HG03066 (cell line): ENCODE data around the gene P2RX6.
A peak's percentile ranks its signal among the peaks of the same experiment; 100 is the strongest.

Experiments
- ATAC-seq: cut with Tn5 transposase; IDR thresholded peaks from one replicate; pipeline ENCODE4 v1.9.1; 2021; ENCODE audit warnings: low read depth; ENCODE audit not compliant: unreplicated experiment

The P2RX6 gene

GRCh38 chr22:20979243-20979809 is 35.6 kb upstream of the P2RX6 start:
- no peak for ATAC-seq

- no peak for ATAC-seq
These were observed 35.0 kb upstream of the P2RX6 start for GRCh38 chr22:20979940-20980453.

- ATAC-seq: no peak
These were observed 34.4 kb upstream of the P2RX6 start for GRCh38 chr22:20980523-20980922.

- ATAC-seq: no peak
These were observed 33.8 kb upstream of the P2RX6 start for GRCh38 chr22:20980938-20981722.

GRCh38 chr22:20981787-20982562 is 33.0 kb upstream of the P2RX6 start, which contains the start of gene LZTR1:
LZTR1 (plus strand) TSS chr22:20982297; CDS start chr22:20982372, 75 bp downstream.
- peak; percentile 65 for ATAC-seq

- ATAC-seq: no peak
These were observed 32.4 kb upstream of the P2RX6 start for GRCh38 chr22:20982563-20982882.

GRCh38 chr22:20983081-20983771 is 31.7 kb upstream of the P2RX6 start:
- ATAC-seq: no peak

GRCh38 chr22:20985720-20986119 is 29.2 kb upstream of the P2RX6 start:
- ATAC-seq: no peak

- ATAC-seq: no peak
These were observed 28.6 kb upstream of the P2RX6 start for GRCh38 chr22:20986365-20986764.

GRCh38 chr22:20987375-20987774 is 27.6 kb upstream of the P2RX6 start:
- no peak for ATAC-seq

- ATAC-seq: no peak
These were observed 26.2 kb upstream of the P2RX6 start for GRCh38 chr22:20988573-20989322.

GRCh38 chr22:20989323-20990138 is 25.4 kb upstream of the P2RX6 start:
- ATAC-seq: no peak

GRCh38 chr22:20990184-20991180 is 24.5 kb upstream of the P2RX6 start:
- no peak for ATAC-seq

- no peak for ATAC-seq
These were observed 23.5 kb upstream of the P2RX6 start for GRCh38 chr22:20991252-20992055.

GRCh38 chr22:20992056-20992442 is 22.9 kb upstream of the P2RX6 start:
- ATAC-seq: no peak

- no peak for ATAC-seq
These were observed 22.3 kb upstream of the P2RX6 start for GRCh38 chr22:20992456-20993303.
